Measurements from ENCODE around the gene RAB35.

RAB35 gene

GRCh38 chr12:120102189-120103043 is 14.1 kb downstream of the RAB35 start:
- no peak for DNase-seq

GRCh38 chr12:120101617-120102016 is 14.9 kb downstream of the RAB35 start:
- no peak for DNase-seq

- no peak for DNase-seq
Observed at GRCh38 chr12:120101182-120101581, 15.4 kb downstream of the RAB35 start.

GRCh38 chr12:120100630-120101029 is 15.9 kb downstream of the RAB35 start:
- no peak for DNase-seq

- no peak for DNase-seq
Observed at GRCh38 chr12:120099738-120100137, 16.8 kb downstream of the RAB35 start.

GRCh38 chr12:120098756-120099470 is 17.6 kb downstream of the RAB35 start:
- no peak for DNase-seq

- no peak for DNase-seq
Observed at GRCh38 chr12:120096671-120097202, 19.8 kb downstream of the RAB35 start.

GRCh38 chr12:120095736-120096135 is 20.8 kb downstream of the RAB35 start:
- no peak for DNase-seq

- no peak for DNase-seq
Observed at GRCh38 chr12:120095331-120095730, 21.2 kb downstream of the RAB35 start.

GRCh38 chr12:120094485-120094884 is 22.1 kb downstream of the RAB35 start:
- DNase-seq, result no peak

- no peak for DNase-seq
Observed at GRCh38 chr12:120093592-120094355, 22.8 kb downstream of the RAB35 start.

- DNase-seq, result no peak
Observed at GRCh38 chr12:120093336-120093591, 23.3 kb downstream of the RAB35 start.

- DNase-seq, result no peak
Observed at GRCh38 chr12:120092551-120093335, 23.8 kb downstream of the RAB35 start.

- no peak for DNase-seq
Observed at GRCh38 chr12:120091371-120092090, 25.0 kb downstream of the RAB35 start.

- DNase-seq, result no peak
Observed at GRCh38 chr12:120090626-120091295, 25.8 kb downstream of the RAB35 start.

GRCh38 chr12:120090206-120090605 is 26.3 kb downstream of the RAB35 start:
- DNase-seq, result no peak

GRCh38 chr12:120089796-120090195 is 26.8 kb downstream of the RAB35 start:
- no peak for DNase-seq

GRCh38 chr12:120089105-120089504 is 27.4 kb downstream of the RAB35 start:
- no peak for DNase-seq

- DNase-seq, result peak; percentile 98
Observed at GRCh38 chr12:120086801-120087621, 29.5 kb downstream of the RAB35 start.

- no peak for DNase-seq
Observed at GRCh38 chr12:120085920-120086645, 30.5 kb downstream of the RAB35 start.

All from fibroblast of skin of right quadriceps (primary cell).